Activated CD4-positive, alpha-beta T cell treated with anti-CD3 and anti-CD28 coated beads, Interleukin-2, amount 50 U/mL, for 16 hours (primary cell): ENCODE measurements around the gene SRP14.
A peak's percentile ranks its signal among the peaks of the same experiment; 100 is the strongest.
"Not testable (repeated sequence)": the region's sequence is repeated elsewhere in the genome, so short reads cannot be mapped to it uniquely, and the experiment has no call there.

Experiments
- DNase-seq: peaks from one replicate; pipeline ENCODE4 v3.0.0-alpha.2; 2020

The SRP14 gene

GRCh38 chr15:40038638-40039543, at the start of gene SRP14:
Gene SRP14 (minus strand): TSS chr15:40039181. CDS start chr15:40039116, 65 bp downstream.
- peak; percentile 96 for DNase-seq

- DNase-seq = no peak
These were observed 49.3 kb upstream of the SRP14 start for GRCh38 chr15:40087991-40088928.

GRCh38 chr15:40087068-40087810, 48.3 kb upstream of the SRP14 start:
- no peak for DNase-seq

GRCh38 chr15:40085266-40085665, 46.3 kb upstream of the SRP14 start:
- no peak for DNase-seq

- no peak for DNase-seq
These were observed 45.7 kb upstream of the SRP14 start for GRCh38 chr15:40084650-40085049.

- DNase-seq = no peak
These were observed 43.4 kb upstream of the SRP14 start for GRCh38 chr15:40082195-40082883.

- DNase-seq = no peak
These were observed 42.8 kb upstream of the SRP14 start for GRCh38 chr15:40081691-40082194.

- no peak for DNase-seq
These were observed 41.9 kb upstream of the SRP14 start for GRCh38 chr15:40080847-40081246.

GRCh38 chr15:40080104-40080503, 41.1 kb upstream of the SRP14 start:
- no peak for DNase-seq

- DNase-seq = no peak
These were observed 40.5 kb upstream of the SRP14 start for GRCh38 chr15:40079456-40079855.

- DNase-seq = no peak
These were observed 36.5 kb upstream of the SRP14 start for GRCh38 chr15:40075298-40076044.

GRCh38 chr15:40074656-40075055, 35.7 kb upstream of the SRP14 start:
- DNase-seq = not testable (repeated sequence)

GRCh38 chr15:40073716-40074490, 34.9 kb upstream of the SRP14 start:
- DNase-seq = peak; percentile 41

- no peak for DNase-seq
These were observed 33.4 kb upstream of the SRP14 start for GRCh38 chr15:40072216-40072990.

GRCh38 chr15:40070608-40071218, 31.7 kb upstream of the SRP14 start:
- DNase-seq = no peak

- no peak for DNase-seq
These were observed 31.2 kb upstream of the SRP14 start for GRCh38 chr15:40070166-40070557.

GRCh38 chr15:40069178-40070165, 30.5 kb upstream of the SRP14 start:
- DNase-seq = no peak
